HG02870 (cell line): Measurements from ENCODE around the gene ANKMY1.

Experiments
- ATAC-seq: cut with Tn5 transposase; IDR thresholded peaks from one replicate; pipeline ENCODE4 v1.9.1; 2021; ENCODE audit warnings: mild to moderate bottlenecking, moderate library complexity; ENCODE audit not compliant: unreplicated experiment

ANKMY1 gene

DNA sequence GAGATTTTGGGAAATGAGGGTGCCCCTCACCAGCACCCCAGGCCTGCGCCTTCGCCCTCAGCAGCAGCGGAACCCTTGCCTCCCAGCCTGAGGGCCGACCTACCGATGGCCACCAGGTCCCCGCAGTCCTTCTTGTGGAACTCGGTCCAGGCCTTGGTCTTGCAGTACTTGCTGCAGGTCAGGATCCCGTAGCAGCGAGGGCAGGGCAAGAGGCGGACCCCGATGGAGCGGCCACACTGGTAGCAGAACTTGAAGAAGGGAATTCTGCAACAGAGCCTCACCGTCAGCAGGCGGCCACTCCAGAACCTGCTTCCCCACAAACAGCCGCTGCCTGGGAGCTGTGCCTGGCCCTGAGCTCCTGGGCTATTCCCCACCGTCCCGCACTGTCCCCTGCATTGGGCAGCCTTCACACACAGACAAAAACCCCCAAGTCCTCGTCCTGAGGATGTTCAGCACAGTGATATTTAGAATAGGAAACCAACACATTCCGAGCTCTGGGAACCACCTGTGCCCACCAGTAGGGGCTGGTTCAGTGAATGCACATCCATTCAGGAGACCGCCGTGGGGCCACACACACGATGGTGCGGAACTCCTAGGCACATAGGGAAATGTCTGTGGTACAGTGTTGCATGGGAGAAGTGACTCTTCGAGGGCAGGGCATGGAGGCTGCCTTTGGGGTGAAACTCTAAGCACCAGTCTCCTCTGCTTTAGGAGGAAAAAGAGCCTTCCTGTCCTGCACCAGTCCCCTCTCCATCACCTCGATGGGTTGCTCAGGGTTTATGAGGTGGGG, 76.8 kb downstream of the ANKMY1 start:
- no peak for ATAC-seq

DNA sequence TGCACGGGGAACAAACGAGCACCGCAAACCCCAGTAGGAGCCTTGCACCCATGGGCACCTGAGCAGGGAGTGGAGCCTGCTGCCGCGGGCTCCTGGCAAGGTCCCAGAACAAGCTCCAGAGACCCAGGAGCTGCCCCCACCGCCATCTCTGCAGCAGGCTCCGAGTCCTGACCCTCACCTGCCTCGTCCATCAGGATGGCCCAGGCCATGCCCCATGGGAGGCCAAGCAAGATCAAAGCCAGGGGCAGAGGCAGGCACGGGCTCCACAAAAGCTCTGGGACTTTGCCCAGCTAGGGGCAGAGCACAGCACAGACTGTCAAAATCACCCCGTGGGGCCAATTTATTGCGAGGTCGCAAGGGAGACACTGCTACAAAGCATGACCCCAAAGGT, 78.7 kb downstream of the ANKMY1 start:
- no peak for ATAC-seq

DNA sequence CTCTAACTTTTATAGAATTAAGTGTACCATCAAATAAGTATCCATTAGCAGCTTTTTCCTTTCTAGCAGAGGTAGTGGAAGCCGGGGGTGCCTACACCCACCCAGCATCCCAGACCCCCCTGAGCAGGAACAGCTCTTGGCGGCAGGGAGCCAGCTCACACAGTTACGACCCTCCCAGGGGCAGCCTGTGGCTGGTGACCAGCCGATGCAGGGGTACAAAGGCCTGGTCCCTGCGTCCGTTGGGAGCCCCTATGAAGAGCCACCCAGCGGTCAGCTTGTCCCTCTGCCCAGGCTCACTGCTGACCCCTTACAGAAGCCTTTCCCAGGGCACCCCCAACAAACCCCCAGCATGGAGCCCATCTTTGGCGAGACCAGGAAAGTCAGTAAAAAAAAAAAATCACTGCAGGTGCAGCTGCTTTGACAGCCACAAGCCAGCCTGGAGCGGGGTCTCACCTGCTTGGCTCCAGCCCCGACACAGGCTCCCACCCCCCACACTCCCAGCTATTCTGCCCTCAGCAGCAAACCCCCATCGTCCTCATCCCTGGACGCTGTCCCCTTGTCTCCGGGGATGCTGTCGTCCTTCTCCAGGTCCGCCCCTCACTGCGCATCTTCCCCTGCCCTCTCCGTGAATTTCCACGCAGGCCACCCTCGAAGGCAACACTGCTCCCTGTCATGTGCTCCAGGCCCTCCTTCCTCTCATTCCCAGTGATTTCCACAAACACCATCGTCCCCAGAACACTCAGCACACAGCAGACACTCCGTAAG, 79.3 kb downstream of the ANKMY1 start:
- ATAC-seq, result no peak

DNA sequence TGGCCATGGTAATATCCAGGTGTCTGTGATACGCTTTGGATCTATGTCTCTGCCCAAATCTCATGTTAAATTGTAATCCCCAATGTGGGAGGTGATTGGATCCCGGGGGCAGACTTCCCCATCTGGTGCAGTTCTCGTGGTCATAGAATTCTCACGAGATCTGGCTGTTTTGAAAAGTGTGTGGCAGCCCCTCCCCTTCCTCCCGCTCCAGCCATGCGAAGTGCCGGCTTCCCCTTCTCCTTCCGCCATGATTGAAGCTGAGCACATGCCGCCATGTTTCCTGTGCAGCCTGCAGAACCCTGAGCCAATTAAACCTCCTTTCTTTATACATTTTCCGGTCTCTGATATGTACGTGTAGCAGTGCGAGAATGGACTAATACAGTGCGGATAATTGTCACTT, 79.9 kb downstream of the ANKMY1 start:
- ATAC-seq, result no peak

DNA sequence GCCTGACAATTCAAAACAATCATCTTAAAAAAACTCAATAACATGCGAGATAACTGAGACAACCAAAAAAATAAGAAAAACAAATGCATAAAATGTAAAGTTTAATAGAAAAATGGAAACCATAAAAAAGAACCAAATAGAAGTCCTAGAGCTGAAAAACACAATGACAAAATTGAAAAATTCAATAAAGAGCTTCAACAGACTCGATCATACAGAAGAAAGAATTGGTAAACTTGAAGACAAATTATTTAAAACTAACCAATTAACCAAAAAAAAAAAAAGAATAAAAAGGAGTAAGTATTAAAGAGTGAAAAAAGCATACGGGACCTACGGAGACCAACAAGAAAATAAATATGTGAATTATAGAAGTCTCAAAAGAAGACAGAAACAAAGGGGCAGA, 84.6 kb downstream of the ANKMY1 start:
- ATAC-seq, result no peak

DNA sequence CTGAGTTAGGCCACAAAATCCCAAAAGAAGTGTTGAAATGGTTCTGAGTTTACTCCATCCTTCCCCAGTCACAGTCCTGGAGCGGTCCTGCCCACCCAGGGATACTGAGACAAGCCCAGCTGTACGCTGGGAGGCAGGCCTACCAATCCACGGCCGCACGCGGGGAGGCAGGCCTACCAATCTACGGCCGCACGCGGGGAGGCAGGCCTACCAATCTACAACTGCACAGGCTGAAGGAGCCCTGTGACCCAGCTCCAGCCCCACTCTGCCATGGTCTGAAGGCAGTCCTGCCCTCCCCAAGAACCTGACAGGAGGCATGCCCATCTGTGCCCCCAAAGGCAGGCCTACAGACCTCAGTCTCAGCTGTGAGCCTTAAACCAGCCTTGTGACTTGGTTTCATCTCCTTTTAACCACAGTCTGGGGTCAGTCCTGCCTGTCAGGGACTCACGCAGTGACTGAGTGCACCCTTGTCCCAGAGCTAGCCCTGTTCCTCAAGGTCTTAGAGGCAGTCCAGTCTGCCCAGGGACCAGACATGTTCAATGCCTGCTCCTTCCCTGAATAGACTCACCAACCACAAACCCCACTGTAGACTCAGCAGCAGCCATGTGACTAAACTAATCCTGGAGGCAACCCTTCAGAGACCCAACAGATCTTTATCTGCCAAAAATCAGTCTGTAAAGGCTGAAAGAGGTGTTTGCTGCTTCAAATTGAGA, 85.6 kb downstream of the ANKMY1 start:
- no peak for ATAC-seq

DNA sequence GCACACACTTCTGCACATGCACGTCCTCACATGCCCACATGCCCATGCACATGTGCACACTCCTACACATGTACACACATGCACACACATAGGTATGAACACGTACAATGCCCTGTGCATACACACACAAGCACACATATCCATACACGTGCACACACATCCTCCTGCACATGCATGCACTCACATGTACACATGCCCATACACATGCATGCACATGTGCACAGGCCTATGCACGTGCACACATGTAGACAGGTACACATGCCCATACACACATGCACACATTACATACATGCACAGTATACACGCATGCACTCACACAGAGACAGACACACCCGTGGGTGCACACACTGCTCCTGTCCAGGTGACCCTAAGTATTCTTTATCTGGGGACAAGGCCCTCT, 88.0 kb downstream of the ANKMY1 start:
- no peak for ATAC-seq

DNA sequence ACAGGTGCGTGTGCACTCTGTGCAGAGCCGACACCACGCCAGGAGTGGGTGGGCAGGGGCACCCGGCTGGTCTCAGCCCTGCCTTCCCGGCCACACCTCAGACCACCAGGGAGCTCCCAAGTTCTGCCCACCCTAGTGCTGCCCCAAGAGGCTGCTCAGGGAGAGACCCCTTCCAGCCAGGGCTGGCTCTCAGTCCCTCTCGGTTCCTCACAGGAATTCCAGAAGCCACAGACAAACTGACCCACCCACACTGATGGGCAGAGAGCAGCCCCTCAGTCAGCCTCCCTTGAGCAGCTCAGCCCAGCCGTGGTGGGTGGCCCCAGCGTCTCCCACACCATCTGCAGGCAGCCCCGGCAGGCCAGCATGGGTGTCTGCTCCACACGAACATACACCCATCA, 88.5 kb downstream of the ANKMY1 start:
- ATAC-seq, result no peak

DNA sequence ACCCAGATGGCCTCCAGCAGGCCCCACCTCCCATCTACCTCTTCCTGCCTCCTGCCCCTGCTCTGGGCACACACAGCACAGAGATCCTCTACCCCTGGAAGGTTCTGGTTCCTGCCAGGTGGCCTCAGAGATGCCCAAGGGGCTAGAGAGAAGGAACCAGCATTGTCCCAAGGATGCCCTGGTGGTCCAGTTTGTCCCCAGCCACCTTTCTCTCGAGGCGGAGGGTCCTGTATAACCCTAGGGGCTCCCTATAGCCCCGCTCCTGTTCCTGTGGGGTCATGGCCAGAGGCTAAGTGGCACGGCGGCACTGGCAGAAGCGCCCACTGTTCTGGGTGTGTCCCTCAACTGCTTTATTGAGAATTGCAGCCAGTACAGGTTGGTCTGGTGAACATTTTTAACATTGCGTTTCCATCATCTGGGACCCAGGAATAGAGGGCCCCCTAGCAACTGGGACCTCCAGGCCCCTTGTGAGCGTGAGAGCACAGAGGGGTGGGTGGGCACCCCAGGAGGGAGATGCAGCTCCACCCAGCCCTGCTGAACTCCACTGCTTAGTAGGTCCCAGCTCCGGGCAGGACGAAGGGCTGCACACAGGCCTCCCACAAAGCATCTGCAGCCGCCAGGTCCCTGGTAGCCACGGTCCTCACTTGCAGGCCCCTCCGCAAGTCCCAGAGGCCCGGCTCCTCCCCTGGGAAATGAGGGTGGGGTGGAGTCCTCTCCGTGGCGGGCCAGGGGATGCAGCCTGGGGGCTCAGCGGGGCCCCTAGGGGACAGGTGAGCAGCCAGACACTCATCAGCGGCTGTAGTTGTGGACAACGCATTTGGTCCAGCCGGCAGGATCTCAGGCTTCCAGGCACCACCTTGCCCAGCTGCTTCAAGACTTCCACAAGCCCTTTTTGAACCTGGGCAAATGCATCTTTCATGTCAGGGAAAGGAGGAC, 89.2 kb downstream of the ANKMY1 start:
- no peak for ATAC-seq

DNA sequence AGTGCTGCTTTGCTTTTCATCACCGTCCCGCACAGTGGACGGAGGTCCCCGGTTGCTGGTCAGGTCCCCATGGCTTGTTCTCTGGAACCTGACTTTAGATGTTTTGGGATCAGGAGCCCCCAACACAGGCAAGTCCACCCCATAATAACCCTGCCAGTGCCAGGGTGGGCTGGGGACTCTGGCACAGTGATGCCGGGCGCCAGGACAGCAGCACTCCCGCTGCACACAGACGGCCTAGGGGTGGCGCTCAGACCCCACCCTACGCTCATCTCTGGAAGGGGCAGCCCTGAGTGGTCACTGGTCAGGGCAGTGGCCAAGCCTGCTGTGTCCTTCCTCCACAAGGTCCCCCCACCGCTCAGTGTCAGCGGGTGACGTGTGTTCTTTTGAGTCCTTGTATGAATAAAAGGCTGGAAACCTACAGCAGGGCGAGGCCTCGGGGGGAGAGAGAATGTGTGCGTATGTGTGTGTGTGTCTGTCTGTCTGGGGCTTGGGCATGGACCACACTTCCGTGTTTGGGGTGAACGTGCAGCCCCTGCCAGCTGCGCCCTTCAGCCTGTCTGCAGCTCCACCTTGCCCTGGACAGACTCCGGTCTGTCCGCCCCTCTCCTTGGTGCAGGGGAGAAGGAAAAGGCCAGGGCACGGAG, 90.0 kb downstream of the ANKMY1 start:
- no peak for ATAC-seq

DNA sequence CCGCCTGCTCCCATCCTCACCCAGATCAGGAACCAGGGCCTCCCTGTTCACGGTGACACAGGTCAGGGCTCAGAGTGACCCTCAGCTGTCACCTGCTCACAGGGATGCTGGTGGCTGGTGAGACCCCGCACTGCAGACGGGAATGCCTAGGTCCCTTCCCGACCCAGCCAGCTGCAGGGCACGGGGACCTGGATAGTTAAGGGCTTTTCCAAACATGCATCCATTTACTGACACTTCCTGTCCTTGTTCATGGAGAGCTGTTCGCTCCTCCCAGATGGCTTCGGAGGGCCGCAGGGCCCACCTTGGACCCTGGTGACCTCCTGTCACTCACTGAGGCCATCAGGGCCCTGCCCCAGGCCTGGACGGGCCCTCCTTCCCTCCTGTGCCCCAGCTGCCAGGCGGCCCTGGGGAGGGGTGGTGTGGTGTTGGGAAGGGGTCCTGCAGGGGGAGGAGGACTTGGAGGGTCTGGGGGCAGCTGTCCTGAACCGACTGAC, 90.6 kb downstream of the ANKMY1 start:
- no peak for ATAC-seq

DNA sequence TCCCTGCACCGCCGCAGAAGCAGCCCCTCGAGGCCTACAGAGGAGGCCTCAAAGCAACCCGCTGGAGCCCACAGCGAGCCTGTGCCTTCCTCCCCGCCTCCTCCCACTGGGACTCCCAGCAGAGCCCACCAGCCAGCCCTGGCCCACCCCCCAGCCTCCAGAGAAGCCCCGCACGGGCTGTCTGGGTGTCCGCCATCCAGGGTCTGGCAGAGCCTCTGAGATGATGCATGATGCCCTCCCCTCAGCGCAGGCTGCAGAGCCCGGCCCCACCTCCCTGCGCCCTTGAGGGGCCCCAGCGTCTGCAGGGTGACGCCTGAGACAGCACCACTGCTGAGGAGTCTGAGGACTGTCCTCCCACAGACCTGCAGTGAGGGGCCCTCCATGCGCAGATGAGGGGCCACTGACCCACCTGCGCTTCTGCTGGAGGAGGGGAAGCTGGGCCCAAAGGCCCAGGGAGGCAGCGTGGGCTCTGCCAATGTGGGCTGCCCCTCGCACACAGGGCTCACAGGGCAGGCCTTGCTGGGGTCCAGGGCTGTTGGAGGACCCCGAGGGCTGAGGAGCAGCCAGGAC, 91.1 kb downstream of the ANKMY1 start:
- ATAC-seq, result no peak

DNA sequence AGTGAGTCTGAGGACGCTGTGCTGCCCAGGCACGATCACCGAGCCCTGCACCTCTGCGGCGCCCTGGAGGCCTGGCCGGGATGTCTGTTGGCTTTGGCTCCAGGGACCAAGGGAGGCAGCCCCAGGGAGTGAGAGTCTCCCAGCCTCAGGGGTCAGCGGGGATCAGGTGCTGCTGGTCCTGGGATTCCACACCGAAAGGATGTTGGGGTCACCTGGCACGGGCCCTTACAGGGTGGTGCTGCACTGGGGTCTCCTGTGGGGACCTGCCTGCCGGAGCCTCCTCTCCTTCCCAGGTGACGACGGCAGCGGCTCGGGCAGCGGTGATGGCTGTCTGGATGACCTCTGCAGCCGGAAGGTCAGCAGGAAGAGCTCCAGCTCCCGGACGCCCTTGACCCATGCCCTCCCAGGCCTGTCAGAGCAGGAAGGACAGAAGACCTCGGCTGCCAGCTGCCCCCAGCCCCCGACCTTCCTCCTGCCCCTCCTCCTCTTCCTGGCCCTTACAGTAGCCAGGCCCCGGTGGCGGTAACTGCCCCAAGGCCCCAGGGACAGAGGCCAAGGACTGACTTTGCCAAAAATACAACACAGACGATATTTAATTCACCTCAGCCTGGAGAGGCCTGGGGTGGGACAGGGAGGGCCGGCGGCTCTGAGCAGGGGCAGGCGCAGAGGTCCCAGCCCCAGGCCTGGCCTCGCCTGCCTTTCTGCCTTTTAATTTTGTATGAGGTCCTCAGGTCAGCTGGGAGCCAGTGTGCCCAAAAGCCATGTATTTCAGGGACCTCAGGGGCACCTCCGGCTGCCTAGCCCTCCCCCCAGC, 91.8 kb downstream of the ANKMY1 start:
- ATAC-seq, result no peak

DNA sequence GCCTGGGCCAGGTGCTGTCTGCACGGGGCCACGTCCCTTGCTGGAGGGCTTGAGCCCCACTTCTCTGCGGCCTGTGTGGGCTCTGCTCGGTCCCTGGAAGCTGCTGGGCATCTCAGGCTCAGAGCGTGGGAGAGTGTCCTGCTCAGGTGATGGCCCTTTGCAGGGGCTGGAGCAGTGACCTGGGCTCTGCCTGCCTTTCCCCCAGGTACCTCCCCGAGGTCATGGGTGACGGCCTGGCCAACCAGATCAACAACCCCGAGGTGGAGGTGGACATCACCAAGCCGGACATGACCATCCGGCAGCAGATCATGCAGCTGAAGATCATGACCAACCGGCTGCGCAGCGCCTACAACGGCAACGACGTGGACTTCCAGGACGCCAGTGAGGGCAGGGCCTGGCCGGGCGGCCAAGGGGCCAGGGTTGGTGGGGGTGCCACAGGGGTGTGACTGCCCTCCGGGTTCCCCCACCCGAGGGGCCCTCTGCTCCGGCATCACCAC, 92.5 kb downstream of the ANKMY1 start:
- ATAC-seq, result no peak

DNA sequence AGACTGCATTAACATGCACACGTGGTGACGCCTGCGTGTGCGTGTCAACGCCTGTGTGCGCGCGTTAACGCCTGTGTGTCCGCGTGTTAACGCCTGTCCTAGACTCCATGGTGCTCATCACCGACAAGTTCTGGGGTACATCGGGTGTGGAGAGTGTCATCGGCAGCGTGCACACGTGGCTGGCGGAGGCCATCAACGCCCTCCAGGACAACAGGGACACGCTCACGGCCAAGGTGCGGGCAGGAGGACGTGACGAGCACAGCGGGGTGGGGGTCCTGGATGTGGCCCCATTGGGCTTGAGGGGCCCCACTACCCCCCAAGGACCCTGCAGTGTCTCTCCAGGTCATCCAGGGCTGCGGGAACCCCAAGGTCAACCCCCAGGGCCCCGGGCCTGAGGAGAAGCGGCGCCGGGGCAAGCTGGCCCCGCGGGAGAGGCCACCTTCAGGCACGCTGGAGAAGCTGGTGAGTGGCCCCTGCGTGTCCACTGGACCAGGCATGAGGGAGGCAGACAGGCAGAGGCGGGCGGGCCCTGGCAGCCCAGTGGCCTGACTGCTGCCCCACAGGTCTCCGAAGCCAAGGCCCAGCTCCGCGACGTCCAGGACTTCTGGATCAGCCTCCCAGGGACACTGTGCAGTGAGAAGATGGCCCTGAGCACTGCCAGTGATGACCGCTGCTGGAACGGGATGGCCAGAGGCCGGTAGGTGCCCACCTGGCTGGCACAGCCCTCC, 93.1 kb downstream of the ANKMY1 start:
- no peak for ATAC-seq

DNA sequence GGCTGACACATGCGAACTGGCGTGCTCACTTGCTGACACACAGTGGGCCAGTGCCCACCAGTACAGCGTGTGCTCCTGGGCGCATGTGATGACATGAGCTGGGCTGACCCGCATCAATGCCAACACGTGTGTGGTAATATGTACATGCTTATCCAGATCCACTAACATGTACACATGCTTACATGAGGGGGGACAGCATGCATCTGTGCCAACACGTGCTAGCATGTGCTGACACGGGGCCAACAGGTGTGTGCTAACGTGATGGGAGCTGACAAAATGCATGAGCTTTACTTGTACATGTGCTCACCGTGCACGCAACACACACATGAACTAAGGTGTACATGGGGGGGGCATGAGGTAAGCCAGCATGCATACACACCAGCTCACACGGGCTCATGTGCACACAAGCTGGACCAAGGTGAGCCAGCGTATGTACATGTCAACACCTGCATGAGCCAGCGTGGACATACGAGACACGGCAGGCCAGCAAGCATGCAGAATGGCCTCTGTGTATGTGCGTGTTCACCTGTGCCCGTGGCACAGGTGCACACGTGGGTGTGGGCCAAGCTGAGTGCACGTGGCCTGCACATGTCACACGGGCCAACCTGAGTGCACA, 93.8 kb downstream of the ANKMY1 start:
- no peak for ATAC-seq

DNA sequence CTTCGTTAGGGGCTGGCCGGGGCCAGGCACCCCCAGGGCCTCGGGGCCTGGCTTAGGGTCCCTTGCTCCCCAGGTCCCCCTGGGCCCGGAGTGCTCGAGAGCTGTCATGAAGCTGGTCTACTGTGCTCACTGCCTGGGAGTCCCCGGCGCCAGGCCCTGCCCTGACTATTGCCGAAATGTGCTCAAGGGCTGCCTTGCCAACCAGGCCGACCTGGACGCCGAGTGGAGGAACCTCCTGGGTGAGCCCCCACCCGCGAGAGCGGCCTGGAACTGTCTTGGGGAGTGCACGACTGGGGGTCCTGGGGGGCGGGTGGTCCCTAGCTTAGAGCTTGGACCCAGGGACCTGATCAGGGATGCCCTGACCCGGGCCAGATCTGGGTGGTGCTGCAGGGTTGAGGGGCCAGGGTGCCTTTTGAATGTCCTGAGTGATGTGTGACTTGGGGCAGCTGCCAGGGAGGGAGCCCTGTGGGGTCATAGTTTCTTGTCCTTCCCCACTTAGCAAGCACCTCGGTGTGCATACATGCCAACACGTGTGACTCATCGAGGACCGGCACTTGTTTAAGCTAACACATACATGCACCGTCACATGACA, 94.4 kb downstream of the ANKMY1 start:
- ATAC-seq, result no peak
